Liver (tissue), 3 donors: ENCODE results near the gene RBP4.

Experiments
- CTCF ChIP-seq: fragments of 150-350 bp; IDR thresholded peaks from 2 replicates; pipeline ENCODE4 v1.5.1; 2017; ENCODE audit warnings: improper control_type of control experiment, low read depth, low read length; ENCODE audit not compliant: missing input control
- EGR1 ChIP-seq, 2 donors: IDR thresholded peaks; 2 replicates each; pipeline ENCODE4 v1.6.1; 2016 to 2018; ENCODE audit warnings: antibody characterized with exemption in 2 of 2, low read depth in 2 of 2
- RXRA ChIP-seq, 2 donors: IDR thresholded peaks; 2 replicates each; pipeline ENCODE4 v1.6.1; 2017 to 2018; ENCODE audit warnings: antibody characterized with exemption in 2 of 2, mild to moderate bottlenecking in 1 of 2
- SP1 ChIP-seq: IDR thresholded peaks from 2 replicates; pipeline ENCODE4 v1.6.1; 2018; ENCODE audit warnings: antibody characterized with exemption, mild to moderate bottlenecking
- TAF1 ChIP-seq: conservative IDR thresholded peaks from 2 replicates; pipeline ENCODE4 v1.6.1; 2016; ENCODE audit warnings: antibody characterized with exemption, mild to moderate bottlenecking
- ZBTB33 ChIP-seq: IDR thresholded peaks from 2 replicates; pipeline ENCODE4 v1.6.1; 2016; ENCODE audit warnings: antibody characterized with exemption
- donor health status: healthy.
- donor health status: healthy.

GRCh38 chr10:93548376-93549071 lies 52.5 kb downstream of the RBP4 start:
- TF ChIP-seq CTCF: no peak
- no peak for TF ChIP-seq SP1
- no peak for TF ChIP-seq ZBTB33
- TF ChIP-seq TAF1: no peak
- no peak for TF ChIP-seq RXRA (IDR thresholded peaks at IDR 0.05)
- no peak for TF ChIP-seq EGR1 (IDR thresholded peaks at IDR 0.05; ENCODE audit: low read depth in 2 of 2)
